Lower leg skin (tissue), 3 donors: Measurements from ENCODE around the gene TACR1.

ENCODE experiments used
- POLR2A ChIP-seq, 2 donors: fragments of 450-650 bp; IDR thresholded peaks; one replicate each; pipeline ENCODE4 v1.6.1; 2016 to 2017; ENCODE audit warnings: antibody characterized with exemption in 2 of 2, mild to moderate bottlenecking in 1 of 2, moderate library complexity in 1 of 2
- TF ChIP-seq, protein P1 (sequence below), 3 donors: fragments of 450-650 bp; IDR thresholded peaks; one replicate each; pipeline ENCODE4 v1.5.1; 2016; ENCODE audit warnings: antibody characterized with exemption in 3 of 3, mild to moderate bottlenecking in 3 of 3, moderate library complexity in 2 of 3

- TF ChIP-seq, protein P1, sequence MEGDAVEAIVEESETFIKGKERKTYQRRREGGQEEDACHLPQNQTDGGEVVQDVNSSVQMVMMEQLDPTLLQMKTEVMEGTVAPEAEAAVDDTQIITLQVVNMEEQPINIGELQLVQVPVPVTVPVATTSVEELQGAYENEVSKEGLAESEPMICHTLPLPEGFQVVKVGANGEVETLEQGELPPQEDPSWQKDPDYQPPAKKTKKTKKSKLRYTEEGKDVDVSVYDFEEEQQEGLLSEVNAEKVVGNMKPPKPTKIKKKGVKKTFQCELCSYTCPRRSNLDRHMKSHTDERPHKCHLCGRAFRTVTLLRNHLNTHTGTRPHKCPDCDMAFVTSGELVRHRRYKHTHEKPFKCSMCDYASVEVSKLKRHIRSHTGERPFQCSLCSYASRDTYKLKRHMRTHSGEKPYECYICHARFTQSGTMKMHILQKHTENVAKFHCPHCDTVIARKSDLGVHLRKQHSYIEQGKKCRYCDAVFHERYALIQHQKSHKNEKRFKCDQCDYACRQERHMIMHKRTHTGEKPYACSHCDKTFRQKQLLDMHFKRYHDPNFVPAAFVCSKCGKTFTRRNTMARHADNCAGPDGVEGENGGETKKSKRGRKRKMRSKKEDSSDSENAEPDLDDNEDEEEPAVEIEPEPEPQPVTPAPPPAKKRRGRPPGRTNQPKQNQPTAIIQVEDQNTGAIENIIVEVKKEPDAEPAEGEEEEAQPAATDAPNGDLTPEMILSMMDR (IDR thresholded peaks at IDR 0.05) = no peak
- no peak for TF ChIP-seq POLR2A (IDR thresholded peaks at IDR 0.05)
Observed at GRCh38 chr2:75076088-75076487, 123.2 kb downstream of the TACR1 start.
